Stomach (tissue), 9 donors: ENCODE measurements around the gene PARVB. TPM values are rescaled to one million over a fixed set of nuclear protein-coding genes. Genes with fewer than 3 reads are reported as not detected.
"Not testable (repeated sequence)": the region's sequence is repeated elsewhere in the genome, so short reads cannot be mapped to it uniquely, and the experiment has no call there.

Source experiments
- DNase-seq, 2 donors: peaks; one replicate each; pipeline versions ENCODE4 v3.0.0 to v3.0.0-alpha.2; 2013 to 2019
- H3K27ac ChIP-seq, 5 donors: fragments of 200-600 bp in 4 of 5; sonication (generic) in 4 of 5; one replicate each; pipeline ENCODE4 v1.5.1; 2013 to 2019; ENCODE audit warnings: mild to moderate bottlenecking in 1 of 5, moderate library complexity in 1 of 5
- H3K27me3 ChIP-seq, 3 donors: fragments of 200-600 bp; sonication (generic); one replicate each; pipeline ENCODE4 v1.5.1; 2017 to 2019; ENCODE audit warnings: mixed run types in 1 of 3
- H3K36me3 ChIP-seq, 4 donors: fragments of 200-600 bp; sonication (generic); 1 replicate in 3 of 4; 2 replicates in 1 of 4; pipeline ENCODE4 v1.5.1; 2016 to 2019
- H3K4me1 ChIP-seq, 4 donors: fragments of 200-600 bp; sonication (generic); one replicate each; pipeline ENCODE4 v1.5.1; 2016 to 2019
- H3K4me3 ChIP-seq, 4 donors: fragments of 200-600 bp; sonication (generic) in 3 of 4; one replicate each; pipeline ENCODE4 v1.5.1; 2016 to 2019; ENCODE audit warnings: mild to moderate bottlenecking in 1 of 4
- H3K9me3 ChIP-seq, 4 donors: fragments of 200-600 bp; sonication (generic); one replicate each; pipeline ENCODE4 v1.5.1; 2016 to 2019
- CTCF ChIP-seq, 7 experiments: fragments of 450-650 bp in 4 of 7; fragments of 200-600 bp in 3 of 7; sonication (generic) in 3 of 7; IDR thresholded peaks; one replicate each; pipeline ENCODE4 v1.5.1; 2016 to 2019; ENCODE audit warnings: antibody characterized with exemption in 7 of 7, control low read depth in 2 of 7, mild to moderate bottlenecking in 1 of 7
- EP300 ChIP-seq: sonication (generic); formaldehyde crosslinking; IDR thresholded peaks from one replicate; pipeline ENCODE4 v1.6.1; 2017; ENCODE audit warnings: antibody characterized with exemption
- POLR2A ChIP-seq, 4 donors: fragments of 450-650 bp; IDR thresholded peaks; one replicate each; pipeline ENCODE4 v1.6.1; 2016; ENCODE audit warnings: antibody characterized with exemption in 4 of 4, control low read depth in 2 of 4, mild to moderate bottlenecking in 1 of 4, moderate library complexity in 1 of 4
- POLR2AphosphoS5 ChIP-seq, 3 donors: sonication (generic); formaldehyde crosslinking; IDR thresholded peaks; one replicate each; pipeline ENCODE4 v1.6.1; 2016; ENCODE audit warnings: antibody characterized with exemption in 3 of 3
- WGBS, 5 donors: extraction: QIAGEN DNeasy Blood & Tissue Kit in 3 of 5; methylation state at CpG; one replicate each; pipeline versions ENCODE4 v1.1.5 to v1.1.7; 2013 to 2018; 5-methylcytosine and 5-hydroxymethylcytosine counted together
- intact Hi-C: fragments of 100-400 bp; cut with DNase I; formaldehyde crosslinking; loops from one replicate; pipeline ENCODE4 v1.15.1; 2023; ENCODE audit warnings: low total_unique reads
- polyA plus RNA-seq, 3 donors: library from polyadenylated mRNA; stranded (reverse); fragments of 200-250 nt; gene quantifications; one replicate each; pipeline ENCODE4 v1.2.3, GENCODE V29; 2013
- total RNA-seq, 5 donors: library from RNA; depleted of rRNA; stranded (reverse); fragments of >200 nt; gene quantifications; one replicate each; pipeline versions ENCODE4 v1.1.0 to v1.2.3, GENCODE V29; 2014 to 2016
- donor health status: healthy with polysubstance abuse.
- donor health status: Bipolar disorder and iron deficiency.
- donor health status: healthy.

The PARVB gene
- total and polyA plus RNA-seq, 8 donors, result 2.9 to 143 (median 19.1) TPM

- H3K9me3 ChIP-seq, result no peaks in the 10 kb centered on the region
- no peaks in the 10 kb centered on the region for H3K27me3 ChIP-seq
- TF ChIP-seq POLR2AphosphoS5 (IDR thresholded peaks at IDR 0.05), result no peak
- no peak for TF ChIP-seq CTCF (IDR thresholded peaks at IDR 0.05)
- no peak for TF ChIP-seq EP300
- TF ChIP-seq POLR2A (IDR thresholded peaks at IDR 0.05), result no peak
- WGBS, 5 donors, result 67 to 80% (median 77%) methylated on average over 14 of the region's 14 CpGs
- H3K4me1 ChIP-seq, result no peaks in the 10 kb centered on the region
- H3K27ac ChIP-seq, result no peak overlapping the region
- intact Hi-C loops, result no loop called here
- H3K4me3 ChIP-seq, result no peak overlapping the region
- no peak for DNase-seq
- H3K36me3 ChIP-seq, result peaks cover 0 to 12% (median 3%) of the 10 kb centered on the region in 4 donors
Measured at GRCh38 chr22:44108806-44109385, 84.8 kb downstream of the PARVB start.

GRCh38 chr22:44109416-44109815, 85.3 kb downstream of the PARVB start:
- DNase-seq, result no peak
- H3K4me1 ChIP-seq, result no peaks in the 10 kb centered on the region
- TF ChIP-seq POLR2AphosphoS5 (IDR thresholded peaks at IDR 0.05), result no peak
- TF ChIP-seq EP300, result no peak
- TF ChIP-seq POLR2A (IDR thresholded peaks at IDR 0.05), result no peak
- no peak for TF ChIP-seq CTCF (IDR thresholded peaks at IDR 0.05)
- intact Hi-C loops, result no loop called here
- peaks cover 0 to 7% (median under 1%) of the 10 kb centered on the region in 4 donors for H3K36me3 ChIP-seq
- no peaks in the 10 kb centered on the region for H3K27me3 ChIP-seq
- WGBS, 5 donors, result 77 to 93% (median 90%) methylated on average over 4 of the region's 4 CpGs
- H3K27ac ChIP-seq, result no peak overlapping the region
- no peak overlapping the region for H3K4me3 ChIP-seq
- no peaks in the 10 kb centered on the region for H3K9me3 ChIP-seq

GRCh38 chr22:44110656-44111055, 86.6 kb downstream of the PARVB start:
- H3K27me3 ChIP-seq, H3K36me3 ChIP-seq, H3K4me3 ChIP-seq, H3K4me1 ChIP-seq, H3K27ac ChIP-seq, H3K9me3 ChIP-seq, DNase-seq, intact Hi-C loops: not testable (repeated sequence)
- 93 to 98% (median 95%) methylated on average over 6 of the region's 6 CpGs for WGBS, 5 donors

- H3K36me3 ChIP-seq, result no peaks in the 10 kb centered on the region
- DNase-seq, result no peak
- intact Hi-C loops, result no loop called here
- H3K27ac ChIP-seq, result no peak overlapping the region
- no peak for TF ChIP-seq EP300
- TF ChIP-seq POLR2AphosphoS5 (IDR thresholded peaks at IDR 0.05), result no peak
- no peak for TF ChIP-seq POLR2A (IDR thresholded peaks at IDR 0.05)
- TF ChIP-seq CTCF (IDR thresholded peaks at IDR 0.05), result no peak
- H3K9me3 ChIP-seq, result no peaks in the 10 kb centered on the region
- no peaks in the 10 kb centered on the region for H3K4me1 ChIP-seq
- H3K4me3 ChIP-seq, result no peak overlapping the region
- no peaks in the 10 kb centered on the region for H3K27me3 ChIP-seq
- 75 to 83% (median 79%) methylated on average over 9 of the region's 9 CpGs for WGBS, 5 donors
Measured at GRCh38 chr22:44111562-44112155, 87.6 kb downstream of the PARVB start.

GRCh38 chr22:44112191-44112590, 88.1 kb downstream of the PARVB start:
- DNase-seq, result no peak
- Histone ChIP-seq H3K9me3 (no peaks in the 10 kb centered on the region), H3K27me3 (no peaks in the 10 kb centered on the region), H3K4me3 (no peak overlapping the region), H3K4me1 (no peaks in the 10 kb centered on the region), H3K36me3 (no peaks in the 10 kb centered on the region), H3K27ac (no peak overlapping the region)
- TF ChIP-seq POLR2A (IDR thresholded peaks at IDR 0.05), result no peak
- no peak for TF ChIP-seq CTCF (IDR thresholded peaks at IDR 0.05)
- no peak for TF ChIP-seq EP300
- no peak for TF ChIP-seq POLR2AphosphoS5 (IDR thresholded peaks at IDR 0.05)
- intact Hi-C loops, result no loop called here
- 89 to 96% (median 94%) methylated on average over 11 of the region's 11 CpGs for WGBS, 5 donors
